GM12878 (cell line): ENCODE results near the gene MINPP1. TPM values are rescaled to one million over a fixed set of nuclear protein-coding genes. Genes with fewer than 3 reads are reported as not detected.

Experiments
- BHLHE40 ChIP-seq, 2 experiments: fragments of 450-650 bp in 1 of 2; IDR thresholded peaks; 2 replicates each; pipeline ENCODE4 v1.6.1; 2011 to 2017; ENCODE audit warnings: low read depth in 2 of 2, borderline replicate concordance in 1 of 2, improper control_type of control experiment in 1 of 2, low read length in 1 of 2, mild to moderate bottlenecking in 1 of 2
- CTCF ChIP-seq, 3 experiments: IDR thresholded peaks in 2 of 3; conservative IDR thresholded peaks in 1 of 3; 2 replicates each; pipeline ENCODE4 v1.5.1; 2011; ENCODE audit warnings: low read depth in 3 of 3, low read length in 3 of 3, mild to moderate bottlenecking in 3 of 3, control low read depth in 2 of 3, moderate library complexity in 2 of 3, inconsistent platforms in 1 of 3, mixed read lengths in 1 of 3; ENCODE audit not compliant: control insufficient read depth in 2 of 3, insufficient read depth in 1 of 3; ENCODE audit errors: extremely low read depth in 1 of 3
- CUX1 ChIP-seq: IDR thresholded peaks from 2 replicates; pipeline ENCODE4 v1.6.1; 2012; ENCODE audit warnings: improper control_type of control experiment, low read depth, low read length; ENCODE audit not compliant: insufficient replicate concordance
- EZH2 ChIP-seq: IDR thresholded peaks from 2 replicates; pipeline ENCODE4 v1.6.1; 2012; ENCODE audit warnings: low read depth, mild to moderate bottlenecking, control low read depth, inconsistent platforms, low read length, borderline replicate concordance; ENCODE audit not compliant: control insufficient read depth
- FOXM1 ChIP-seq: IDR thresholded peaks from 2 replicates; pipeline ENCODE4 v1.6.1; 2012; ENCODE audit warnings: low read depth, mild to moderate bottlenecking, inconsistent platforms, low read length, moderate library complexity
- NRF1 ChIP-seq: conservative IDR thresholded peaks from 2 replicates; pipeline ENCODE4 v1.6.1; 2011; ENCODE audit warnings: mild to moderate bottlenecking, low read depth, low read length, improper control_type of control experiment
- POLR2AphosphoS5 ChIP-seq: IDR thresholded peaks from 2 replicates; pipeline ENCODE4 v1.6.1; 2011; ENCODE audit warnings: mild to moderate bottlenecking, low read length, inconsistent platforms
- SPI1 ChIP-seq: IDR thresholded peaks from 2 replicates; pipeline ENCODE4 v1.6.1; 2011; ENCODE audit warnings: low read depth, mild to moderate bottlenecking, low read length, moderate library complexity, borderline replicate concordance; ENCODE audit not compliant: insufficient read depth
- ZSCAN29 ChIP-seq: fragments of 450-650 bp; IDR thresholded peaks from 2 replicates; pipeline ENCODE4 v1.6.1; 2017; ENCODE audit warnings: mild to moderate bottlenecking, moderate library complexity
- polyA plus RNA-seq, 11 experiments: library from polyadenylated mRNA; depleted of rRNA in 4 of 11; unstranded in 6 of 11; stranded (reverse) in 5 of 11; fragments of >200 nt; fragmentation: Nextera tagmentation in 4 of 11; fragmentation: Illumina TruSeq in 1 of 11; extraction: Ambion mirVana in 4 of 11; extraction: Trizol in 1 of 11; gene quantifications; 1 replicate in 1 of 11; 2 replicates in 10 of 11; pipeline versions ENCODE4 v1.2.1 to v1.2.3, GENCODE V29; 2011 to 2016; ENCODE audit warnings: inconsistent platforms in 2 of 11, missing spikeins in 2 of 11, low read depth in 1 of 11
- total RNA-seq, 4 experiments: library from RNA; depleted of rRNA in 3 of 4; stranded (reverse); fragments of >200 nt in 3 of 4; fragmentation: Illumina TruSeq in 1 of 4; extraction: Trizol in 1 of 4; gene quantifications; 2 replicates each; pipeline versions ENCODE4 v1.2.1 to v1.2.3, GENCODE V29; 2013 to 2021
- TF ChIP-seq, protein P1 (sequence below): fragments of 450-650 bp; formaldehyde crosslinking; IDR thresholded peaks from 2 replicates; pipeline ENCODE4 v1.4.0; 2022; ENCODE audit warnings: mild to moderate bottlenecking, moderate library complexity
- TF ChIP-seq, protein P2 (sequence below): fragments of 450-650 bp; formaldehyde crosslinking; IDR thresholded peaks from 2 replicates; pipeline ENCODE4 v1.5.0; 2022; ENCODE audit warnings: mild to moderate bottlenecking, missing genetic modification characterization

The MINPP1 gene
- total and polyA plus RNA-seq, 10 of the 15 experiments (the other 5 are each of a cell fraction or from before 2014, with no cell fraction given): 3.9 to 29.2 (median 10.7) TPM

GRCh38 chr10:87505366-87506111, 846 bp downstream of the MINPP1 start (continued):
- peak; percentile 49 to 77 (median 70) for TF ChIP-seq CTCF (IDR thresholded peaks at IDR 0.05 in 2 of 3, conservative IDR thresholded peaks at IDR 0.05 in 1 of 3; ENCODE audit: control insufficient read depth in 2 of 3, extremely low read depth in 1 of 3, insufficient read depth in 1 of 3, low read depth in 3 of 3, low read length in 3 of 3)
- TF ChIP-seq BHLHE40 (IDR thresholded peaks at IDR 0.05; ENCODE audit: borderline replicate concordance in 1 of 2, low read depth in 2 of 2, low read length in 1 of 2): peak in 1 of 2 experiments; percentile 52; a peak in 1 of 4 replicates
- TF ChIP-seq, protein P1, sequence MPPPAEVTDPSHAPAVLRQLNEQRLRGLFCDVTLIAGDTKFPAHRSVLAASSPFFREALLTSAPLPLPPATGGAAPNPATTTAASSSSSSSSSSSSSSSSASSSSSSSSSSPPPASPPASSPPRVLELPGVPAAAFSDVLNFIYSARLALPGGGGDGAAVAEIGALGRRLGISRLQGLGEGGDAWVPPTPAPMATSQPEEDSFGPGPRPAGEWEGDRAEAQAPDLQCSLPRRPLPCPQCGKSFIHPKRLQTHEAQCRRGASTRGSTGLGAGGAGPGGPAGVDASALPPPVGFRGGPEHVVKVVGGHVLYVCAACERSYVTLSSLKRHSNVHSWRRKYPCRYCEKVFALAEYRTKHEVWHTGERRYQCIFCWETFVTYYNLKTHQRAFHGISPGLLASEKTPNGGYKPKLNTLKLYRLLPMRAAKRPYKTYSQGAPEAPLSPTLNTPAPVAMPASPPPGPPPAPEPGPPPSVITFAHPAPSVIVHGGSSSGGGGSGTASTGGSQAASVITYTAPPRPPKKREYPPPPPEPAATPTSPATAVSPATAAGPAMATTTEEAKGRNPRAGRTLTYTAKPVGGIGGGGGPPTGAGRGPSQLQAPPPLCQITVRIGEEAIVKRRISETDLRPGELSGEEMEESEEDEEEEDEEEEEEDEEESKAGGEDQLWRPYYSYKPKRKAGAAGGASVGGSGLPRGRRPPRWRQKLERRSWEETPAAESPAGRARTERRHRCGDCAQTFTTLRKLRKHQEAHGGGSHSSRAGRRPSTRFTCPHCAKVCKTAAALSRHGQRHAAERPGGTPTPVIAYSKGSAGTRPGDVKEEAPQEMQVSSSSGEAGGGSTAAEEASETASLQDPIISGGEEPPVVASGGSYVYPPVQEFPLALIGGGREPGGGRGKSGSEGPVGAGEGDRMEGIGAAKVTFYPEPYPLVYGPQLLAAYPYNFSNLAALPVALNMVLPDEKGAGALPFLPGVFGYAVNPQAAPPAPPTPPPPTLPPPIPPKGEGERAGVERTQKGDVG (CRISPR knock-in tag): no peak
- TF ChIP-seq EZH2: no peak
- no peak for TF ChIP-seq POLR2AphosphoS5
- no peak for TF ChIP-seq FOXM1
- TF ChIP-seq, protein P2, sequence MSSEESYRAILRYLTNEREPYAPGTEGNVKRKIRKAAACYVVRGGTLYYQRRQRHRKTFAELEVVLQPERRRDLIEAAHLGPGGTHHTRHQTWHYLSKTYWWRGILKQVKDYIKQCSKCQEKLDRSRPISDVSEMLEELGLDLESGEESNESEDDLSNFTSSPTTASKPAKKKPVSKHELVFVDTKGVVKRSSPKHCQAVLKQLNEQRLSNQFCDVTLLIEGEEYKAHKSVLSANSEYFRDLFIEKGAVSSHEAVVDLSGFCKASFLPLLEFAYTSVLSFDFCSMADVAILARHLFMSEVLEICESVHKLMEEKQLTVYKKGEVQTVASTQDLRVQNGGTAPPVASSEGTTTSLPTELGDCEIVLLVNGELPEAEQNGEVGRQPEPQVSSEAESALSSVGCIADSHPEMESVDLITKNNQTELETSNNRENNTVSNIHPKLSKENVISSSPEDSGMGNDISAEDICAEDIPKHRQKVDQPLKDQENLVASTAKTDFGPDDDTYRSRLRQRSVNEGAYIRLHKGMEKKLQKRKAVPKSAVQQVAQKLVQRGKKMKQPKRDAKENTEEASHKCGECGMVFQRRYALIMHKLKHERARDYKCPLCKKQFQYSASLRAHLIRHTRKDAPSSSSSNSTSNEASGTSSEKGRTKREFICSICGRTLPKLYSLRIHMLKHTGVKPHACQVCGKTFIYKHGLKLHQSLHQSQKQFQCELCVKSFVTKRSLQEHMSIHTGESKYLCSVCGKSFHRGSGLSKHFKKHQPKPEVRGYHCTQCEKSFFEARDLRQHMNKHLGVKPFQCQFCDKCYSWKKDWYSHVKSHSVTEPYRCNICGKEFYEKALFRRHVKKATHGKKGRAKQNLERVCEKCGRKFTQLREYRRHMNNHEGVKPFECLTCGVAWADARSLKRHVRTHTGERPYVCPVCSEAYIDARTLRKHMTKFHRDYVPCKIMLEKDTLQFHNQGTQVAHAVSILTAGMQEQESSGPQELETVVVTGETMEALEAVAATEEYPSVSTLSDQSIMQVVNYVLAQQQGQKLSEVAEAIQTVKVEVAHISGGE: no peak
- TF ChIP-seq ZSCAN29: 0 out of 2 replicates have a peak, but pooled peaks have one; percentile 0
- no peak for TF ChIP-seq CUX1
- TF ChIP-seq NRF1: no peak
- no peak for TF ChIP-seq SPI1
